HG03457 (cell line): ENCODE results near the gene CBL.

ENCODE experiments used
- ATAC-seq: cut with Tn5 transposase; IDR thresholded peaks from one replicate; pipeline ENCODE4 v1.9.1; 2021; ENCODE audit warnings: moderate number of reproducible peaks; ENCODE audit not compliant: unreplicated experiment

Gene CBL

DNA sequence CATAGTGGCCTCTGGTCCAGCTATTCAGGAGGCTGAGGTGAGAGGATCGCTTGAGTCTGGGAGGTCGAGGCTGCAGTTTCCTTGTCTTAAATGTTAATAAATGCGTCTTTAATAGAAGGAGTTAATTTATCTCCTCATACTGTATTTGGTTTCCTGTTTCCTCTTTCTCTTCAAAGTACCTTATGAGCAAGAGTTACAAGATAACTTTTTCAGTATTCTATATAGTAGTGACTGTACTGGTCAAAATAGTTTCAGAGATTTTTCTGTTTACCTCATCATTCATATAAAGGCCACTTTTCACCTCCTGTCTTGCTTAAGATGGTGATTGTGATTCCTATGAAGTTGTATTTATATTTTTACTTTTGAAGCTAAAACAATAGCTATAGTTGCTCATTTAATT, 59.9 kb downstream of the CBL start:
- no peak for ATAC-seq

DNA sequence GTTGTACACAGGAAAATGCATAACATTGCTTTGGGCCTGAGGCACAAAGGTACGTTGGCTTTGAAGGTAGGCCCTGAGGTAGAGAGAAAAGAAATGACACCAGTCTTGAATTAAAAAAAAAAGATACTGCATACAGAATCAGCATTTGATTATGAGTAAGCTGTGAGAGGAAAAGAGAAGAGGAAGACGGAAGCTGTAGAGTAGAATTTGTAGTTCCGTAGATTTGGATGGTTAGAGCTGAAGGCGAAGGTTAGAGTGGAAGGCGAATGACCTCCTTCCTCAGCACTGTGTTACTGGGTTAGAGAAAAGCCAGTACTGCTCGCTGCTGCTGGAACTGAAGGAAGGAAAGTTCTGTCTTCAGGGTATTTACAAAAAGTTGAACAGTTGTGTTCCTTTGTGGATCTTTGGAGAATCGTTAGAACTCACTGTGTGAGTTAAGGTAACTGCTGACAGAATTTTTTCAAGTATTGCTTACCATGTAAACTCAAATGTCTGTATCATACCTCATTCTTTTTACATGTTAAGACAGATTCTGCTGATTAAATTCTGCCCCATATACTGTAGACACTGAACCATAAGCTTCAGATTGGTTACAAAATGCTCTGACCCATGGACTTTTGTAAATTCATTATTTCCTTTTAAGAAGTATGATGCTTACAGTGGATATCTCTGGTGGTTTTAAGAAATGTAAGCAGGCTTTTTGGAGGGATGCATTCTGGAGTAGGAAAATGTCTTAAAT, 60.5 kb downstream of the CBL start:
- no peak for ATAC-seq

GRCh38 chr11:119267645-119268044, 61.5 kb downstream of the CBL start:
- no peak for ATAC-seq

- ATAC-seq, result no peak
Measured at GRCh38 chr11:119273721-119274120, 67.6 kb downstream of the CBL start.

GRCh38 chr11:119277660-119278059, 71.5 kb downstream of the CBL start:
- no peak for ATAC-seq

DNA sequence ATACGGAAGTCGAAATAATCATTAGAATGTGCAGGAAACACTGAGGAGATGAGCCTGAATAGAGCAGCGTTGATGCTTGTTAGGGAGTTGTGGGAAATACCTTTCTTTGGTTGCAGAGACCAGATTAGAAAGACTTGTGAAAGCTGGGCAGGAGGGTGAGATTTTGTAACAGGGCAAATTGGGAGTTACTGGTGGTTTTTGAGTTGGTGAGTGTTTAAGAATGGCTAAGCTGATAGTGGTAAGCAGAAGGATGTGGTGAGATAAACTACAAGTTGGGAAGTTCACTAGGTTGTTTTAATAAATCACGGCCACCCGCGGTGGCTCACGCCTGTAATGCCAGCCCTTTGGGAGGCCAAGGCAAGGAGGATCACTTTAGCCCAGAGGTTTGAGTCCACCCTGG, 76.4 kb downstream of the CBL start:
- no peak for ATAC-seq

GRCh38 chr11:119284344-119285157, 78.4 kb downstream of the CBL start:
- ATAC-seq, result no peak

- ATAC-seq, result no peak
Measured at GRCh38 chr11:119285431-119285830, 79.3 kb downstream of the CBL start.

DNA sequence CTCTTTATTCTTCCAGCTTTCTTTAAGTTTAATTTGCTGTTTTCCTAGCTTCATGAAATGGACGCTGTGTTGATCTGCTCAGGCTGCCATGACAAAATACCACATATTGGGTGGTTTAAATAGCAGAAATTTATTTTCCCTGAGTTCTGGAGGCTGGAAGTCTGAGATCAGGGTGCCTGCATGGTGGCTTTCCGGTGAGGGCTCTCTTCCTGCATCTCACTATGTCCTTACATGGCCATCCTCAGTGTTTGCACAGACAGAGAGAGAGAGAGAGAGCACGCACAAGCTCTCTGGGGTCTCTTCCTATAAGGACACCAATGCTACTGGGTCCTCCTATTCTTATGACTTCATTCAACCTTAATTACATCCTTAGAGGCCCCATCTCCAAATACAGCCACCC, 82.1 kb downstream of the CBL start:
- ATAC-seq, result no peak

DNA sequence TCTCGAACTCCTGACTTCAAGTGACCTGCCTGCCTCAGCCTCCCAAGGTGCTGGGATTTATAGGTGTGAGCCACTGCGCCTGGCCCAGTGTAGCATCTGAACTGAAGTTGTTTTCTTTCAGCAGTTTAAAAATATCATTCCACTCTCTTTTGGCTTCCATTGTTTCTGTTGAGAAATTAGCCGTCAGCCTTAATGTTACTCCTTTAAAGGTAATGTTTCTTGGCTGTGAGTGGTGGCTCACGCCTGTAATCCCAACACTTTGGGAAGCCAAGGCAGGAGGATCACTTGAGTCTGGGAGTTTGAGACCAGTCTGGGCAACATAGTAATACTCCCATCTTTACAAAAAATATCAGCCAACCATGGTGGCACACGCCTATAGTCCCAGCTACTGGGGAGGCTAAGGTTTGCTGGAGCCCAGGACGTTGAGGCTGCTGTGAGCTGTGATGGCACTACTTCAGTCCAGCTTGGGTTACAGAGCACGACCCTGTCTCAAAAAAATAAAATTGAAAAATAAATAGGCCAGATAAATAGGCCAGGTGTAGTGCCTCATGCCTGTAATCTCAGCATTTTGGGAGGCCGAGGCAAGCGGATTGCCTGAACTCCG, 84.9 kb downstream of the CBL start:
- no peak for ATAC-seq

- ATAC-seq, result no peak
Measured at GRCh38 chr11:119293461-119293860, 87.3 kb downstream of the CBL start.

DNA sequence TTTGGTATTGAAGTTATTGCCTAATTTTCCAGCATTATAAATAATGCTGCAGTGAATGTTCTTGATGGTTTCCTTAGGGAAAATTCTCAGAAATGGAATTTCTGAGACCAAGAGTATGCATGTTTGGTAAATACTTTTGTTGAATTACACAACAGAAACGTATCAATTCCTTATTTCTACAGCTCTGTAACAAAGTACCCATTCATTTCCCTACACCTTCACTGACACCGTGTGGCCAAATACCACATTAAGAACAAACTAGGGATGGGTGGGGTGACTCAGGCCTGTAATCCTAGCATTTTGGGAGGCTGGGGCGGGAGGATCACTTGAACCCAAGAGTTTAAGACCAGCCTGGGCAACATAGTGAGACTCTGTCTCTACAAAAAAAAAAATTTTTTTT, 89.0 kb downstream of the CBL start:
- ATAC-seq, result no peak

DNA sequence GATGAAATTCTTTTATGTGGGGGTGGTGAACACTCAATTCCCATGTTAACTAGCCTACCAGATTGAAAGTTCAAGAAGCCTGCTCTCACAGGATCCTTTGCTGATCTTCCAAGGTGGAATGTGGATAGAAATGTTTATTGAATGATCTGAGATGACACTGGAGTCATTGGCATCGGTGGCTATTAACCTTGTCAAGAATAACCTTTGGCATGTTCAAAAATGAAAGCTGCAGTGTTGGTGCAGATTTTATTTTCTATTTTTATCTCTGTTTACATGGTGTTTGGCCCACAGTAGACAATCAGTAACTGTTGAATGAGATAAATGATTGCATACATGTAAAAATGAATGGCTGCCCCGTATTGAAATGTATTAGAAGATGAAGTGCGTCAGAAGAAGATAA, 91.8 kb downstream of the CBL start:
- no peak for ATAC-seq

DNA sequence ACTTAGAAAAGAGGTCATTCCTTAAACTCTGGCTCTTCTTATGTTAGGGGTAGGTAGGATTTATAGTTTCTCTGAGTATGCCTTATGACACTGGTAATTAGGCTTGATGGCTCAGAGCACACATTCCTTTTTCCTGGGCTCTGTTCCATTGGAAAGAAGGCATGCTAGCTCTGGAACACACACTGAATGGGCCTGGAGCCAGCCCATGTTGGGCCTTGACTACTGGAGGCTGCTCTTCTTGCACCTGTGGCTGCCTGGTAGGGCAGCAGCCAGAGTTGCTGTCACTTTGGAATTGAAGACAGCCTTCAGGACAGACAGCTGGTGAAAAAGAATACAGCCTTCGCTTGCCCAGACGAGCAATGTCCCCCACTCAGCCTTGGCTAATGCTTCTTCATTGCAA, 92.6 kb downstream of the CBL start:
- ATAC-seq, result no peak

GRCh38 chr11:119299416-119299815, 93.3 kb downstream of the CBL start:
- ATAC-seq, result no peak

DNA sequence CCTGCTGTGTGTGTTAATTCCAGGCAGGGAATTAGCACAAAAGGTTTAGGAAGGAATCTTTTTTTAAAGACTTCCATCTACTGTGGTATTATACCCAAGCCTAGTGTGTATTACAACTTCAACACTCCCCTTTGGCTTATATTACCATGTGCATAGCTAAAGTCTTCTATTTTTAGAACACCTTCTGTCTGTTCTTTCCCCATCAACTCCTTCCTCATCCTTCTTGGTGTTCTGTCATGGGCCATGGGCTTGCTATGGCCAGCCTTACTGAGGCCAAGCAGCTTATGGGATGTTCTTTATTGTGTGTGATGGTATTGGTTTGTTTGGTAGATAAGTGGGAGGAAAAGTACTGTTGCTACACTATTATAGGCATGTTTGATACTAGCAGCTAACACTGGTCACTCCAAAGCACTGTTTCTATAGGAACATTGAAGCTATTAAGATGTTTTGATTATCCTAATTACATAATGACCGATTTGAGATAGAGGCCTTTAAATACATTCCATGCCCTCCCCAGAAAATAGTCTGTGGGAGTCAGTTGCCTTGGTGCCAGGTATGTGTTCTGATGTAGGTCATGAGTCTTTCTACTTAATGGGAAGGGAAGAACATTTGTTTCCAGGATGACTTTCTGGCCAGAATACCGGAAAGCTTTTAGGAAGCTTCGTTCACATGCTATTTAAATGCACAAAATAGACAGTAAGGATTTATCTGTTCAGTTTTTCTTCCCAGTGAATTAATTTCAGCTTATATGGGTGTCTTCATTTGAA, 94.2 kb downstream of the CBL start:
- ATAC-seq, result no peak

DNA sequence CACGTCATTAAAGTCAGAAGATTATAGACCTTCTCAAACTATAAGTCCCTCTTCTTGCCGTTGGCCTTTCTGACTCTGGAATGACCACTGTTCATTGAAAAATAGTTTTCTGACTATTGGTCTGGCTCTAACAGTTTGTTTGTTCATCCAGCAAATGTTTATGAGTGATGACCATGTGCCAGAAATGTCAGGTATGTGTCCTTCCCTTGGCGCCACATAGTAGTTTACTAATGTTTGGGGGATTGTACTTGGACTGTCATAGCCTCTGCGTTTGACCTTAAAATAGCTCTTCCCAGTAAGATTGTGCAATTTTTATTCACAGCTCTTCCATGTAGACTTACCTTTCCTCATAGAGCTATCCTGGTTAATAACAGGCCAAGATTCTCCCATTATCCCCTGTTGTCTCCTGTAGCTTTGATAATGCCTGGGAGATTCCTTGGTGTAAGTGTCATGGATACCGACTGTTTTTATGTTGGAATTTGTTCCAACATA, 97.1 kb downstream of the CBL start:
- ATAC-seq, result no peak

DNA sequence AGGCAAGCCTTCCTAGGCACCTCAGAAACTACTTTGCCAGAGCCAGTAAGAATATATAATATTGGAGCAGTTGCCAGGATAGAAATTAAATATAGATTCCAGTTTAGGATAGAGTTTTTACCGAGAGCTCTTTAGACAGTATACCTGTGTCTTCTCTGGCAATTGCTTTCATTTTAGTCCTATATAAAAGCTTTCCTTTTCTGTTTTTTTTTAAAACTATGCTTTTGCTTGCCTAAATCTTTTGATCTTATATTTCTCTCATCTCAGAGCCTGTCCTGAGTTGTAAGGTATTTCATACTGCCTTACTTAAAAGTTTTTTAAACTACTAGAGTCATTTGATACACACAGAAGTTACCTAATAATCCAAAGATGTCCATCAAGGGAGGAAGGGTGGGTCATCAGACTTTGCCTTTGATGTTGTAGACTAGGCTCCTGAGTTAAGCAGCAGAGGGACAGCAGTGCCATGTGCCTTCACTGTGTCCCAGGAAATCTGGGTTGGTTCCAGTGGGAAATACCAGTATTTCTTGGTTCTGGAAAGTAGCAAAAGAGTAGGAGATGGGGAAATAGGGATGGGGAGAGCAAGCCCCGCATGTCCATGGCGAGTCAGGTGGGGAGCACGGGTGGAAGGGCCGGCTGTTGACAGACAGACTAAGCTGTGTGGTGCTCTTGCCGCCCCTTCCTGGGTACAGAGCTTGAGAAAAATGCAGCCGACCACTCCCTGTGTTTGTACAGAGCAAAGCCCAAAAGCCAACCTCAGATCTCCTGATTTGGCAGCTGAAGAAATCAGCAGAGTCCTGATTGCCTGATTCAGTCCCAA, 99.6 kb downstream of the CBL start:
- no peak for ATAC-seq

DNA sequence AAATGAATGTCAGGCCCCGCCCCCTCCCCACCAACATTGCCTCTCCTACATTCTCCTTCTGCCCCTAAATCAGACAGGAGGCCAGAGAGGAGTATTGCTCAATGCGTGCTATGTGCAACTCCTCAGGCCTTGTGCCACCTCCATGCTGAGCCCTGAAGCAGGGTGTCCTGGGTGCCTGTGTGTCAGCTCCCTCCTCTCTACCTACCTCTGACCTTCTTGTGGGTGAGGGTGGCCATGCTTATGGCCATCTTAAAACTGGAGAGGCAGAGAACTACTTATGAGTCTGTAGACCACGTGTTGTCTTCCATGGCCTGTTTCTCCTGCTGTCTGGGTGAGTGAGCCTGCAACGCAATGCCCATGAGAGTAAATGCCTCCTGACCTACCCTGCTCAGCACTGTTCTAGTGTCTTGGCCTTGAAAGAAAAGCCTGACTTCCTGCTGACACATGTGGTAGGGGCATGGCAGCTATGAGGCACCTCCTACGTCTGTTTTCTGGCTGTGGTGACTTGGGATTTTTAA, 100.3 kb downstream of the CBL start:
- no peak for ATAC-seq

DNA sequence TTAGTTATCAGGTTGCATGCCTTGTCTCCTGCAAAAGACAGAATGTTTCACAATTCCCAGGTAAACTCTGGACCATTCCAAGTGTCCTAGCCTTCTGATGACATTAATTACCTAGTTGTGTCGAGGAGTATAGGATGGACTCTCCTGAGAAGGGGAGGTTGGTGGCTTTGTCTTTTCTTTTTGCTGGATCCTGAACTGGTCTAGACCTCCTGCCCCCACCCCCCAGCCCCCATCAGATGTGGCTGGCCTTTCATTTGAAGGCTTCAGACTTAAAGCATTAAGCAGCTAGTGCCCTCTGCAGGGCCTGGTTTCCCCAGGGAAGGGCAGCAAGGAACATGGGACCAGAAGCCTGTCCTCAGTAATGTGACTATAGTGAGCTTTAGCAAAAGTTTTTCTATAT, 101.1 kb downstream of the CBL start:
- ATAC-seq, result no peak
